ENCODE data around the gene ATP13A4.

GRCh38 chr3:193506921-193507320 lies 47.8 kb downstream of the ATP13A4 start:
- TF ChIP-seq, protein P1, sequence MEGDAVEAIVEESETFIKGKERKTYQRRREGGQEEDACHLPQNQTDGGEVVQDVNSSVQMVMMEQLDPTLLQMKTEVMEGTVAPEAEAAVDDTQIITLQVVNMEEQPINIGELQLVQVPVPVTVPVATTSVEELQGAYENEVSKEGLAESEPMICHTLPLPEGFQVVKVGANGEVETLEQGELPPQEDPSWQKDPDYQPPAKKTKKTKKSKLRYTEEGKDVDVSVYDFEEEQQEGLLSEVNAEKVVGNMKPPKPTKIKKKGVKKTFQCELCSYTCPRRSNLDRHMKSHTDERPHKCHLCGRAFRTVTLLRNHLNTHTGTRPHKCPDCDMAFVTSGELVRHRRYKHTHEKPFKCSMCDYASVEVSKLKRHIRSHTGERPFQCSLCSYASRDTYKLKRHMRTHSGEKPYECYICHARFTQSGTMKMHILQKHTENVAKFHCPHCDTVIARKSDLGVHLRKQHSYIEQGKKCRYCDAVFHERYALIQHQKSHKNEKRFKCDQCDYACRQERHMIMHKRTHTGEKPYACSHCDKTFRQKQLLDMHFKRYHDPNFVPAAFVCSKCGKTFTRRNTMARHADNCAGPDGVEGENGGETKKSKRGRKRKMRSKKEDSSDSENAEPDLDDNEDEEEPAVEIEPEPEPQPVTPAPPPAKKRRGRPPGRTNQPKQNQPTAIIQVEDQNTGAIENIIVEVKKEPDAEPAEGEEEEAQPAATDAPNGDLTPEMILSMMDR (IDR thresholded peaks at IDR 0.05; ENCODE audit: low read depth, low read length, poor library complexity, severe bottlenecking): no peak
- TF ChIP-seq EZH2phosphoT487 (IDR thresholded peaks at IDR 0.05; ENCODE audit: borderline replicate concordance, low read length): no peak
